HCT116 (cell line): ENCODE measurements around the gene CHKA.

ENCODE experiments used
- EZH2 ChIP-seq: fragments of 200-600 bp; sonication (generic); IDR thresholded peaks from 2 replicates; pipeline ENCODE4 v1.6.1; 2017; ENCODE audit warnings: antibody characterized with exemption, mixed run types
- EZH2phosphoT487 ChIP-seq: fragments of 200-600 bp; IDR thresholded peaks from 2 replicates; pipeline ENCODE4 v1.6.1; 2018; ENCODE audit warnings: antibody characterized with exemption, borderline replicate concordance
- POLR2AphosphoS5 ChIP-seq: IDR thresholded peaks from 2 replicates; pipeline ENCODE4 v1.6.1; 2011; ENCODE audit warnings: mild to moderate bottlenecking, low read depth, low read length, moderate library complexity
- RAD21 ChIP-seq: IDR thresholded peaks from 2 replicates; pipeline ENCODE4 v1.6.1; 2012; ENCODE audit warnings: low read depth, mild to moderate bottlenecking
- SP1 ChIP-seq: IDR thresholded peaks from 2 replicates; pipeline ENCODE4 v1.6.1; 2012; ENCODE audit warnings: low read depth
- SRF ChIP-seq: IDR thresholded peaks from 2 replicates; pipeline ENCODE4 v1.6.1; 2012; ENCODE audit warnings: low read depth
- YY1 ChIP-seq: IDR thresholded peaks from 2 replicates; pipeline ENCODE4 v1.6.1; 2011; ENCODE audit warnings: low read length, low read depth, moderate library complexity, mild to moderate bottlenecking; ENCODE audit not compliant: insufficient replicate concordance; ENCODE audit errors: extremely low read depth
- TF ChIP-seq, protein P1 (sequence below): IDR thresholded peaks from 2 replicates; pipeline ENCODE4 v1.6.1; 2012; ENCODE audit warnings: low read depth
- TF ChIP-seq, protein P2 (sequence below): IDR thresholded peaks from 2 replicates; pipeline ENCODE4 v1.6.1; 2011; ENCODE audit warnings: mild to moderate bottlenecking, low read length, moderate library complexity; ENCODE audit not compliant: insufficient replicate concordance; ENCODE audit errors: extremely low read depth
- TF ChIP-seq, protein P3 (sequence below), 3 experiments: fragments of 200-600 bp in 1 of 3; sonication (generic) in 1 of 3; IDR thresholded peaks in 2 of 3; conservative IDR thresholded peaks in 1 of 3; 2 replicates each; pipeline ENCODE4 v1.5.1; 2012 to 2017; ENCODE audit warnings: low read depth in 2 of 3, low read length in 2 of 3, antibody characterized with exemption in 1 of 3, borderline replicate concordance in 1 of 3, control low read depth in 1 of 3, mild to moderate bottlenecking in 1 of 3, mixed read lengths in 1 of 3, mixed run types in 1 of 3, moderate library complexity in 1 of 3; ENCODE audit not compliant: insufficient read depth in 1 of 3

DNA sequence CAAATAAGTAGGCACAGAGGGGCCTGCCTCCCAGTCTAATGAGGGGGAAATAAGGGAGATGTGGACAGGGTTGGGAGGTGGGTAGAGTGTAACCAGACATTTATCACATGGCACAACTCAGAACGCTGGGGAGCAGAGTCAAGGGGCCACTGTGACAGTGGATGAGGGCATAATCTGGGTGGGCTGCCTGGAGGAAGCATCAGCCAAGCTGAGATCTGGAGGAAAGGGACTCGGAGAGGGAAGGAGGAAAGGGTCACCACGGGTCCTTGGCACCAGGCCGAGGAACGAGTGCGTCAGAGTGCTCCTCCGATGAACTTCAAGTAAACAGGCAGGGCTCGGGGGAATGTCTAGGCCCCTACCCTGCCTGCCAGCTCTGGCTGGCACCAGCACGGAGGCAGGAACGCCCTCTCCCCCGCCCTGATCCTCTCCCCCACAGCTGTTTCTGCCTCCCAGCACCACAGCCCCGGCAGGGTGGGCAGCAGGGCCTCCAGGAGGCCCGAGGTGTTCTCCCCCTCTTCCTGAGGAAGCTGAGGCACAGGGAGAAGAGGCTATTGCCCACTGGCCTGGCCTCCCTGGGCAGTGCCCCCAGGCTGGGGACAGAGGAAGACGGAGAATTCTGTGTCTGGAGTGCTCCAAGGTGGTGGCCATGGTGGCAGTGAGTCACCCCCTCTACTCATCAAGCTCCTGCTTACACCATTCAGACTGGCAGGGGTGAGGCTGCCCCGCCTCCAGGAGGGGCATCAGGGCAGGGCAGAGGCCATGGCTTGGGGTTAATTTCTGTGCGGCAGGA is 106.8 kb downstream of the CHKA start:
- TF ChIP-seq RAD21 (no peak), SRF (no peak), SP1 (no peak), EZH2phosphoT487 (no peak), EZH2 (no peak), YY1 (peak; percentile 70), POLR2AphosphoS5 (peak; percentile 57)
- TF ChIP-seq, protein P1, sequence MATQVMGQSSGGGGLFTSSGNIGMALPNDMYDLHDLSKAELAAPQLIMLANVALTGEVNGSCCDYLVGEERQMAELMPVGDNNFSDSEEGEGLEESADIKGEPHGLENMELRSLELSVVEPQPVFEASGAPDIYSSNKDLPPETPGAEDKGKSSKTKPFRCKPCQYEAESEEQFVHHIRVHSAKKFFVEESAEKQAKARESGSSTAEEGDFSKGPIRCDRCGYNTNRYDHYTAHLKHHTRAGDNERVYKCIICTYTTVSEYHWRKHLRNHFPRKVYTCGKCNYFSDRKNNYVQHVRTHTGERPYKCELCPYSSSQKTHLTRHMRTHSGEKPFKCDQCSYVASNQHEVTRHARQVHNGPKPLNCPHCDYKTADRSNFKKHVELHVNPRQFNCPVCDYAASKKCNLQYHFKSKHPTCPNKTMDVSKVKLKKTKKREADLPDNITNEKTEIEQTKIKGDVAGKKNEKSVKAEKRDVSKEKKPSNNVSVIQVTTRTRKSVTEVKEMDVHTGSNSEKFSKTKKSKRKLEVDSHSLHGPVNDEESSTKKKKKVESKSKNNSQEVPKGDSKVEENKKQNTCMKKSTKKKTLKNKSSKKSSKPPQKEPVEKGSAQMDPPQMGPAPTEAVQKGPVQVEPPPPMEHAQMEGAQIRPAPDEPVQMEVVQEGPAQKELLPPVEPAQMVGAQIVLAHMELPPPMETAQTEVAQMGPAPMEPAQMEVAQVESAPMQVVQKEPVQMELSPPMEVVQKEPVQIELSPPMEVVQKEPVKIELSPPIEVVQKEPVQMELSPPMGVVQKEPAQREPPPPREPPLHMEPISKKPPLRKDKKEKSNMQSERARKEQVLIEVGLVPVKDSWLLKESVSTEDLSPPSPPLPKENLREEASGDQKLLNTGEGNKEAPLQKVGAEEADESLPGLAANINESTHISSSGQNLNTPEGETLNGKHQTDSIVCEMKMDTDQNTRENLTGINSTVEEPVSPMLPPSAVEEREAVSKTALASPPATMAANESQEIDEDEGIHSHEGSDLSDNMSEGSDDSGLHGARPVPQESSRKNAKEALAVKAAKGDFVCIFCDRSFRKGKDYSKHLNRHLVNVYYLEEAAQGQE: no peak
- TF ChIP-seq, protein P2, sequence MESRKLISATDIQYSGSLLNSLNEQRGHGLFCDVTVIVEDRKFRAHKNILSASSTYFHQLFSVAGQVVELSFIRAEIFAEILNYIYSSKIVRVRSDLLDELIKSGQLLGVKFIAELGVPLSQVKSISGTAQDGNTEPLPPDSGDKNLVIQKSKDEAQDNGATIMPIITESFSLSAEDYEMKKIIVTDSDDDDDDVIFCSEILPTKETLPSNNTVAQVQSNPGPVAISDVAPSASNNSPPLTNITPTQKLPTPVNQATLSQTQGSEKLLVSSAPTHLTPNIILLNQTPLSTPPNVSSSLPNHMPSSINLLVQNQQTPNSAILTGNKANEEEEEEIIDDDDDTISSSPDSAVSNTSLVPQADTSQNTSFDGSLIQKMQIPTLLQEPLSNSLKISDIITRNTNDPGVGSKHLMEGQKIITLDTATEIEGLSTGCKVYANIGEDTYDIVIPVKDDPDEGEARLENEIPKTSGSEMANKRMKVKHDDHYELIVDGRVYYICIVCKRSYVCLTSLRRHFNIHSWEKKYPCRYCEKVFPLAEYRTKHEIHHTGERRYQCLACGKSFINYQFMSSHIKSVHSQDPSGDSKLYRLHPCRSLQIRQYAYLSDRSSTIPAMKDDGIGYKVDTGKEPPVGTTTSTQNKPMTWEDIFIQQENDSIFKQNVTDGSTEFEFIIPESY: no peak
- TF ChIP-seq, protein P3, sequence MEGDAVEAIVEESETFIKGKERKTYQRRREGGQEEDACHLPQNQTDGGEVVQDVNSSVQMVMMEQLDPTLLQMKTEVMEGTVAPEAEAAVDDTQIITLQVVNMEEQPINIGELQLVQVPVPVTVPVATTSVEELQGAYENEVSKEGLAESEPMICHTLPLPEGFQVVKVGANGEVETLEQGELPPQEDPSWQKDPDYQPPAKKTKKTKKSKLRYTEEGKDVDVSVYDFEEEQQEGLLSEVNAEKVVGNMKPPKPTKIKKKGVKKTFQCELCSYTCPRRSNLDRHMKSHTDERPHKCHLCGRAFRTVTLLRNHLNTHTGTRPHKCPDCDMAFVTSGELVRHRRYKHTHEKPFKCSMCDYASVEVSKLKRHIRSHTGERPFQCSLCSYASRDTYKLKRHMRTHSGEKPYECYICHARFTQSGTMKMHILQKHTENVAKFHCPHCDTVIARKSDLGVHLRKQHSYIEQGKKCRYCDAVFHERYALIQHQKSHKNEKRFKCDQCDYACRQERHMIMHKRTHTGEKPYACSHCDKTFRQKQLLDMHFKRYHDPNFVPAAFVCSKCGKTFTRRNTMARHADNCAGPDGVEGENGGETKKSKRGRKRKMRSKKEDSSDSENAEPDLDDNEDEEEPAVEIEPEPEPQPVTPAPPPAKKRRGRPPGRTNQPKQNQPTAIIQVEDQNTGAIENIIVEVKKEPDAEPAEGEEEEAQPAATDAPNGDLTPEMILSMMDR (IDR thresholded peaks at IDR 0.05 in 2 of 3, conservative IDR thresholded peaks at IDR 0.05 in 1 of 3; ENCODE audit: borderline replicate concordance in 1 of 3, insufficient read depth in 1 of 3, low read depth in 2 of 3, low read length in 2 of 3): no peak
